Smooth muscle cell of the coronary artery (primary cell): ENCODE data around the gene EVC. TPM values are rescaled to one million over a fixed set of nuclear protein-coding genes. Genes with fewer than 3 reads are reported as not detected.

ENCODE experiments used
- total RNA-seq: library from RNA; depleted of rRNA; stranded (reverse); fragments of >200 nt; gene quantifications from 2 replicates; pipeline ENCODE4 v1.2.3, GENCODE V29; 2014; ENCODE audit warnings: low replicate concordance

Gene EVC
- 28.6 and 56.7 TPM in 2 replicates for total RNA-seq

DNA sequence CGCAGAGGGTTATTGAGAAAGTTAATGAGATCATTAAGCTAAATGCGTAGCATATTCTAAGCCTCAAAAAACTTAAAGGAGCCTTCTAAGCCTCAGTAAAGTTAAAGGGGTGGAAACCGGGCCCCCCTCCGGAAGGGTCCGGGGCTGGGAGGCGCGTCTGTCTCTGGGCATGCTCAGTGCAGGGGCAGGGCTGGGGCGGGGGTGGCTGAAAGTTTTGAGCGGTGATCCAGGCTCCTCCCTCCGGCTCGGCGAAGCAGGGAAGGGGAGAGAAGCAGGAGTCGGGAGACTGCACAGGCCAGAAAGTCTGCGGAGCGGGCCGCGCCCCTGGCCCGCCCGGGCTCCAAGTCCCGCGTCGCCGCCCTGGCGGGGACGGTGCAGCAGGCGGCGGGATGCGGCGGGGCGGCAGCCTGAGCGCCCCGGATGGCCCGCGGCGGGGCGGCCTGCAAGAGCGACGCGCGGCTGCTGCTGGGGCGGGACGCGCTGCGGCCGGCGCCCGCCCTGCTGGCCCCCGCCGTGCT, at the start of gene EVC:
Gene EVC (plus strand): TSS at position 241 of the 518 bp plus-strand sequence. CDS start 180 bp downstream, at position 421.

GRCh38 chr4:5708449-5709206, 2.4 kb upstream of the EVC start, which contains the start of gene EVC2:
EVC2 (minus strand) TSS chr4:5708559; CDS start chr4:5708513, 46 bp downstream.

Other genes with a start within 250 kb of the EVC start
- 10.7 and 23.6 TPM in 2 replicates for gene EVC2, start 2.6 kb upstream of the EVC start, total RNA-seq
- 0.08 and 0.12 TPM in 2 replicates for gene CRMP1, start 181.9 kb downstream of the EVC start, total RNA-seq